Measurements from ENCODE around the gene PDK1. TPM values are rescaled to one million over a fixed set of nuclear protein-coding genes. Genes with fewer than 3 reads are reported as not detected.

Gene PDK1
- total and polyA plus RNA-seq, 8 donors: 5.4 to 22.5 (median 12.1) TPM

DNA sequence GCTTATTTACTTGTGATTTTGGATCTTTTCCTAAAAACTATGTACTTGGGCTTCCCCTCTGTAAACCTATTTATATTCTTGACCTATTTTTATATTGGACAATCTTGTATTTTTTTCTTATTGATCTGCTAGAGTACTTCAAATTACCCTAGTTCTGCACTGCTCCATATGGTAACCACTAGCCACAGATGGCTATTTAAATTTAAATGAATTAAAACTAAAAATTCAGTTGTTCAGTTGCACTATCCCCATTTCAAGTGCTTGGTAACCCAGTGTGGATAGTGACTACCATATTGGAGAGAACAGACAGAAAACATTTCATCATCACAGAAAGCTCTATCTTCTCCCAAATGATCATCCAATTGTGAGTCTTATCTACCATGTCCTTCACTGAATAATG, 74.3 kb downstream of the PDK1 start:
- no peak overlapping the region for H3K27ac ChIP-seq
- no peaks in the 10 kb centered on the region for H3K36me3 ChIP-seq
- no peaks in the 10 kb centered on the region for H3K4me1 ChIP-seq
- no peak for ATAC-seq
- intact Hi-C loops (cut with DNase I): no loop called here
- no peak overlapping the region for H3K4me3 ChIP-seq
- H3K27me3 ChIP-seq: no peaks in the 10 kb centered on the region
- TF ChIP-seq, protein P1, sequence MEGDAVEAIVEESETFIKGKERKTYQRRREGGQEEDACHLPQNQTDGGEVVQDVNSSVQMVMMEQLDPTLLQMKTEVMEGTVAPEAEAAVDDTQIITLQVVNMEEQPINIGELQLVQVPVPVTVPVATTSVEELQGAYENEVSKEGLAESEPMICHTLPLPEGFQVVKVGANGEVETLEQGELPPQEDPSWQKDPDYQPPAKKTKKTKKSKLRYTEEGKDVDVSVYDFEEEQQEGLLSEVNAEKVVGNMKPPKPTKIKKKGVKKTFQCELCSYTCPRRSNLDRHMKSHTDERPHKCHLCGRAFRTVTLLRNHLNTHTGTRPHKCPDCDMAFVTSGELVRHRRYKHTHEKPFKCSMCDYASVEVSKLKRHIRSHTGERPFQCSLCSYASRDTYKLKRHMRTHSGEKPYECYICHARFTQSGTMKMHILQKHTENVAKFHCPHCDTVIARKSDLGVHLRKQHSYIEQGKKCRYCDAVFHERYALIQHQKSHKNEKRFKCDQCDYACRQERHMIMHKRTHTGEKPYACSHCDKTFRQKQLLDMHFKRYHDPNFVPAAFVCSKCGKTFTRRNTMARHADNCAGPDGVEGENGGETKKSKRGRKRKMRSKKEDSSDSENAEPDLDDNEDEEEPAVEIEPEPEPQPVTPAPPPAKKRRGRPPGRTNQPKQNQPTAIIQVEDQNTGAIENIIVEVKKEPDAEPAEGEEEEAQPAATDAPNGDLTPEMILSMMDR (IDR thresholded peaks at IDR 0.05): no peak
- H3K9me3 ChIP-seq: no peaks in the 10 kb centered on the region
- no peak for DNase-seq

DNA sequence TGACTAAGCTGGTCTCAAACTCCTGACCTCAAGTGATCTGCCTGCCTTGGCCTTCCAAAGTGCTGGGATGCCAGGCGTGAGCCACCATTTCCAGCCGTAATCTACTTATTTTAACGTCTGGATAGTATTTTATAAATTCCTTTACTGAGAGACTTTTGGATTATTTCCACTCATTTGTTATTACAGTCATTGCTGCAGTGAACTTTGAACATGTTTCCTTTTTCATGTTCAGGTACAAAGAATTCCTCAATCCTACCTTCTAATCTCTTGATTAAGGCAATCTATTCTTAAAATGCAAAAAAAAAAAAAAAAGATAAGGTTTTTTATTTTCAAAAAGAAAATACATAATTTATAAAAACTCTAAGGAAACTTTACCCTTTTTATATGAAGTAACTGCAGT, 78.6 kb downstream of the PDK1 start:
- DNase-seq: no peak
- ATAC-seq: no peak
- Histone ChIP-seq H3K27ac (no peak overlapping the region), H3K27me3 (no peaks in the 10 kb centered on the region), H3K4me3 (no peak overlapping the region), H3K9me3 (no peaks in the 10 kb centered on the region), H3K36me3 (no peaks in the 10 kb centered on the region), H3K4me1 (no peaks in the 10 kb centered on the region)
- TF ChIP-seq, protein P1 (IDR thresholded peaks at IDR 0.05): no peak
- intact Hi-C loops (cut with DNase I): no loop called here

DNA sequence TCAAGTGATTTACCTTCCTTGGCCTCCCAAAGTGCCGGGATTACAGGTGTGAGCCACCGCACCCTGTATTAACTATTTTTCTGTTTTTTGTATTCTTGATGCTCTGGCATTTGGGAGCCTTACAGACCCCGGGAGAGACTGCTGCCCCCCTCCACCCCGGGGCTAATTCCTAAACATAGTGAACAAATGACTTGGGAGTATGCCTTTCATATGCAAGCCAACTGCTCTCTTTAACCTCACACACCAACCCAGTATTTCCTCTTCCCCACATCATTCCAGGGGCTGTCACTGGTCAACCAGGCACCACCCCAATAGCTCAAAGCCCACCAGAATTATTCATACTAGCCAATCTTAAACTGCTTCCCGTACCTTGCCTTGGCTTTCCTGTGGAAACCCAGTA, 79.7 kb downstream of the PDK1 start:
- TF ChIP-seq, protein P1 (IDR thresholded peaks at IDR 0.05): no peak
- no peaks in the 10 kb centered on the region for H3K27me3 ChIP-seq
- intact Hi-C loops (cut with DNase I): no loop called here
- peaks cover 0 to 3% of the 10 kb centered on the region in 2 donors for H3K4me1 ChIP-seq
- ATAC-seq: no peak
- DNase-seq: no peak
- H3K27ac ChIP-seq: no peak overlapping the region
- no peaks in the 10 kb centered on the region for H3K9me3 ChIP-seq
- H3K36me3 ChIP-seq: no peaks in the 10 kb centered on the region
- H3K4me3 ChIP-seq: no peak overlapping the region

DNA sequence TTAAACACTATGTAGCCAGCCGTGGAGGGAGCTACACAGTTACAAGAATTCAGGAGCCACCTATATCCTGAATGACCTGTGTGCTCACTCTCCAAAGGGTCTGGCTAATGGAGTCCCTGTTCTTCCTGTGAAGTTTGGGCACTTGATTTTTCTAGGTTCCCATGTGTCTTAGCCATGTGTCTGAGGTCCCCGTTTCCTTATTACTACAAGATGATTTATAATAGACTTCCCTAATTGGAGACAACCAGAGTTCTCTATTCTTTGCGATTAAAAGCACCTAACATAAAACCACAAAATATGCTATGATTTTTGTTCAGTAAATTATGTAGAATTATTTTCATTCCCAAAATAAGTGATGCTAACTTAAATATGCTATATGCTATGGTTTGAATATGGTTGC, 83.4 kb downstream of the PDK1 start:
- no peaks in the 10 kb centered on the region for H3K9me3 ChIP-seq
- no peak overlapping the region for H3K4me3 ChIP-seq
- no peak overlapping the region for H3K27ac ChIP-seq
- H3K27me3 ChIP-seq: no peaks in the 10 kb centered on the region
- no peak for DNase-seq
- intact Hi-C loops (cut with DNase I): no loop called here
- H3K4me1 ChIP-seq: peaks cover 0 to 3% of the 10 kb centered on the region in 2 donors
- TF ChIP-seq, protein P1 (IDR thresholded peaks at IDR 0.05): no peak
- H3K36me3 ChIP-seq: no peaks in the 10 kb centered on the region
- ATAC-seq: no peak

DNA sequence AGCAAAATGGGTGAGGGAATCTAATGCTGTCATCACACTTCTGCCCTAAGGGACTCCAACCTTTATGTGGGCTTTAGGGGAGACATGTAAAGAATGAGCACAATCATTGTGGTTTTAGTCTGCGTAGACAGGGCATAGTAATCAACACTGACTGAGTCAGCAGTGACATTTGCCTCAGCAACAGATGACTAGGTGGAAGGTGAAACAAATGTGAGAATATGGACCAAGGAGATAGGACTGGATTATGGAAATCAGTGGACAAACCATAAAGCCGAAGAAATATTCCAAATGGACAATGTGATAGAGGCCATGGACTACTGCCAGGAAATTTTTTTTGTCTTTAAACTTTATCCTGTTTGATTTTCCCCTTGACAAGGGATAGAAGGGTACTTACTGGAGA, 83.9 kb downstream of the PDK1 start:
- intact Hi-C loops (cut with DNase I): no loop called here
- no peak for ATAC-seq
- Histone ChIP-seq H3K4me1 (peaks cover 0 to 3% of the 10 kb centered on the region in 2 donors), H3K4me3 (no peak overlapping the region), H3K27ac (no peak overlapping the region), H3K36me3 (no peaks in the 10 kb centered on the region), H3K27me3 (no peaks in the 10 kb centered on the region), H3K9me3 (no peaks in the 10 kb centered on the region)
- no peak for DNase-seq
- TF ChIP-seq, protein P1 (IDR thresholded peaks at IDR 0.05): no peak
